Measurements from ENCODE around the gene TBC1D5.
"Not testable (repeated sequence)": the region's sequence is repeated elsewhere in the genome, so short reads cannot be mapped to it uniquely, and the experiment has no call there.

Gene TBC1D5

GRCh38 chr3:17717411-17717810 lies 25.0 kb downstream of the TBC1D5 start:
- Histone ChIP-seq H3K27ac (ENCODE audit: insufficient read depth, low read depth, low read length, poor library complexity, severe bottlenecking) (no peak overlapping the region), H3K4me1 (ENCODE audit: control insufficient read depth, insufficient read depth, low read length) (no peaks in the 10 kb centered on the region), H3K27me3 (ENCODE audit: control insufficient read depth, insufficient read depth, low read length, poor library complexity, severe bottlenecking) (no peaks in the 10 kb centered on the region), H3K4me3 (ENCODE audit: insufficient read depth, low read depth, low read length) (no peak overlapping the region), H3K36me3 (ENCODE audit: control insufficient read depth, insufficient read depth, low read length) (no peaks in the 10 kb centered on the region), H3K9me3 (ENCODE audit: control insufficient read depth, low read length) (no peaks in the 10 kb centered on the region)

GRCh38 chr3:17714473-17714872 lies 28.0 kb downstream of the TBC1D5 start:
- WGBS, 2 experiments = 91 to 92% methylated on average over 2 of the region's 2 CpGs

GRCh38 chr3:17709236-17709810 lies 33.1 kb downstream of the TBC1D5 start:
- WGBS, 2 experiments = 100% methylated on average over 1 of the region's 1 CpG; no CpG with 5 or more reads in 1 of the 2 experiments
- Histone ChIP-seq H3K4me1 (ENCODE audit: control insufficient read depth, insufficient read depth, low read length) (no peaks in the 10 kb centered on the region), H3K36me3 (ENCODE audit: control insufficient read depth, insufficient read depth, low read length) (no peaks in the 10 kb centered on the region), H3K27ac (ENCODE audit: insufficient read depth, low read depth, low read length, poor library complexity, severe bottlenecking) (no peak overlapping the region), H3K27me3 (ENCODE audit: control insufficient read depth, insufficient read depth, low read length, poor library complexity, severe bottlenecking) (no peaks in the 10 kb centered on the region), H3K4me3 (ENCODE audit: insufficient read depth, low read depth, low read length) (no peak overlapping the region), H3K9me3 (ENCODE audit: control insufficient read depth, low read length) (no peaks in the 10 kb centered on the region)

More at GRCh38 chr3:17714473-17714872, 28.0 kb downstream of the TBC1D5 start:
- H3K4me3 ChIP-seq (ENCODE audit: insufficient read depth, low read depth, low read length) = no peak overlapping the region
- H3K4me1 ChIP-seq (ENCODE audit: control insufficient read depth, insufficient read depth, low read length) = no peaks in the 10 kb centered on the region
- H3K36me3 ChIP-seq (ENCODE audit: control insufficient read depth, insufficient read depth, low read length) = no peaks in the 10 kb centered on the region
- no peak overlapping the region for H3K27ac ChIP-seq (ENCODE audit: insufficient read depth, low read depth, low read length, poor library complexity, severe bottlenecking)
- H3K27me3 ChIP-seq (ENCODE audit: control insufficient read depth, insufficient read depth, low read length, poor library complexity, severe bottlenecking) = no peaks in the 10 kb centered on the region
- no peaks in the 10 kb centered on the region for H3K9me3 ChIP-seq (ENCODE audit: control insufficient read depth, low read length)

- no peak overlapping the region for H3K4me3 ChIP-seq (ENCODE audit: insufficient read depth, low read depth, low read length)
- no peaks in the 10 kb centered on the region for H3K9me3 ChIP-seq (ENCODE audit: control insufficient read depth, low read length)
- H3K27me3 ChIP-seq (ENCODE audit: control insufficient read depth, insufficient read depth, low read length, poor library complexity, severe bottlenecking) = no peaks in the 10 kb centered on the region
- no peaks in the 10 kb centered on the region for H3K4me1 ChIP-seq (ENCODE audit: control insufficient read depth, insufficient read depth, low read length)
- no peaks in the 10 kb centered on the region for H3K36me3 ChIP-seq (ENCODE audit: control insufficient read depth, insufficient read depth, low read length)
- H3K27ac ChIP-seq (ENCODE audit: insufficient read depth, low read depth, low read length, poor library complexity, severe bottlenecking) = no peak overlapping the region
- 95 to 97% methylated on average over 3 to 4 of the region's 4 CpGs for WGBS, 2 experiments
Observed at GRCh38 chr3:17707813-17708543, 34.5 kb downstream of the TBC1D5 start.

GRCh38 chr3:17705991-17706390 lies 36.4 kb downstream of the TBC1D5 start:
- not testable (repeated sequence) for H3K4me1 ChIP-seq (ENCODE audit: control insufficient read depth, insufficient read depth, low read length); H3K27me3 ChIP-seq (ENCODE audit: control insufficient read depth, insufficient read depth, low read length, poor library complexity, severe bottlenecking); H3K27ac ChIP-seq (ENCODE audit: insufficient read depth, low read depth, low read length, poor library complexity, severe bottlenecking); H3K4me3 ChIP-seq (ENCODE audit: insufficient read depth, low read depth, low read length); H3K36me3 ChIP-seq (ENCODE audit: control insufficient read depth, insufficient read depth, low read length); H3K9me3 ChIP-seq (ENCODE audit: control insufficient read depth, low read length)
- 98 to 99% methylated on average over 14 to 15 of the region's 15 CpGs for WGBS, 2 experiments

- 96 to 97% methylated on average over 2 of the region's 2 CpGs for WGBS, 2 experiments
- H3K4me1 ChIP-seq (ENCODE audit: control insufficient read depth, insufficient read depth, low read length) = not testable (repeated sequence)
Observed at GRCh38 chr3:17699815-17700214, 42.6 kb downstream of the TBC1D5 start.

GRCh38 chr3:17695665-17696064 lies 46.8 kb downstream of the TBC1D5 start:
- not testable (repeated sequence) for H3K36me3 ChIP-seq (ENCODE audit: control insufficient read depth, insufficient read depth, low read length); H3K27me3 ChIP-seq (ENCODE audit: control insufficient read depth, insufficient read depth, low read length, poor library complexity, severe bottlenecking); H3K4me3 ChIP-seq (ENCODE audit: insufficient read depth, low read depth, low read length); H3K4me1 ChIP-seq (ENCODE audit: control insufficient read depth, insufficient read depth, low read length); H3K27ac ChIP-seq (ENCODE audit: insufficient read depth, low read depth, low read length, poor library complexity, severe bottlenecking); H3K9me3 ChIP-seq (ENCODE audit: control insufficient read depth, low read length)
- 92 to 96% methylated on average over 1 to 2 of the region's 2 CpGs for WGBS, 2 experiments

More at GRCh38 chr3:17699815-17700214, 42.6 kb downstream of the TBC1D5 start:
- not testable (repeated sequence) for H3K27ac ChIP-seq (ENCODE audit: insufficient read depth, low read depth, low read length, poor library complexity, severe bottlenecking); H3K9me3 ChIP-seq (ENCODE audit: control insufficient read depth, low read length); H3K4me3 ChIP-seq (ENCODE audit: insufficient read depth, low read depth, low read length); H3K36me3 ChIP-seq (ENCODE audit: control insufficient read depth, insufficient read depth, low read length); H3K27me3 ChIP-seq (ENCODE audit: control insufficient read depth, insufficient read depth, low read length, poor library complexity, severe bottlenecking)

GRCh38 chr3:17693670-17693999 lies 48.8 kb downstream of the TBC1D5 start:
- H3K27ac ChIP-seq (ENCODE audit: insufficient read depth, low read depth, low read length, poor library complexity, severe bottlenecking); H3K4me3 ChIP-seq (ENCODE audit: insufficient read depth, low read depth, low read length); H3K36me3 ChIP-seq (ENCODE audit: control insufficient read depth, insufficient read depth, low read length); H3K4me1 ChIP-seq (ENCODE audit: control insufficient read depth, insufficient read depth, low read length); H3K9me3 ChIP-seq (ENCODE audit: control insufficient read depth, low read length); H3K27me3 ChIP-seq (ENCODE audit: control insufficient read depth, insufficient read depth, low read length, poor library complexity, severe bottlenecking): not testable (repeated sequence)
- 93 to 96% methylated on average over 8 of the region's 8 CpGs for WGBS, 2 experiments

- H3K9me3 ChIP-seq (ENCODE audit: control insufficient read depth, low read length) = not testable (repeated sequence)
Observed at GRCh38 chr3:17692846-17693669, 49.4 kb downstream of the TBC1D5 start.

GRCh38 chr3:17687566-17687965 lies 54.9 kb downstream of the TBC1D5 start:
- no peaks in the 10 kb centered on the region for H3K27me3 ChIP-seq (ENCODE audit: control insufficient read depth, insufficient read depth, low read length, poor library complexity, severe bottlenecking)
- H3K27ac ChIP-seq (ENCODE audit: insufficient read depth, low read depth, low read length, poor library complexity, severe bottlenecking) = no peak overlapping the region
- no peak overlapping the region for H3K4me3 ChIP-seq (ENCODE audit: insufficient read depth, low read depth, low read length)
- 100% methylated on average over 1 of the region's 1 CpG for WGBS, 2 experiments
- no peaks in the 10 kb centered on the region for H3K4me1 ChIP-seq (ENCODE audit: control insufficient read depth, insufficient read depth, low read length)
- H3K36me3 ChIP-seq (ENCODE audit: control insufficient read depth, insufficient read depth, low read length) = no peaks in the 10 kb centered on the region
- H3K9me3 ChIP-seq (ENCODE audit: control insufficient read depth, low read length) = no peaks in the 10 kb centered on the region

More at GRCh38 chr3:17692846-17693669, 49.4 kb downstream of the TBC1D5 start:
- H3K27ac ChIP-seq (ENCODE audit: insufficient read depth, low read depth, low read length, poor library complexity, severe bottlenecking); H3K4me1 ChIP-seq (ENCODE audit: control insufficient read depth, insufficient read depth, low read length); H3K27me3 ChIP-seq (ENCODE audit: control insufficient read depth, insufficient read depth, low read length, poor library complexity, severe bottlenecking); H3K36me3 ChIP-seq (ENCODE audit: control insufficient read depth, insufficient read depth, low read length); H3K4me3 ChIP-seq (ENCODE audit: insufficient read depth, low read depth, low read length): not testable (repeated sequence)
- 95 to 96% methylated on average over 22 of the region's 22 CpGs for WGBS, 2 experiments

Measured in ectodermal cell (in vitro differentiated cells).